Keratinocyte (primary cell): Measurements from ENCODE around the gene APOC1. TPM values are rescaled to one million over a fixed set of nuclear protein-coding genes. Genes with fewer than 3 reads are reported as not detected.

Experiments used
- DNase-seq: peaks from one replicate; pipeline ENCODE4 v3.0.0-alpha.2; 2011; ENCODE audit warnings: low read depth, missing footprints, low spot score
- FAIRE-seq: peaks from 2 replicates; lab custom pipeline; 2011; peaks lifted over from hg19 to GRCh38; lab: Jason Lieb, UNC
- H2AFZ ChIP-seq: 2 replicates; pipeline ENCODE4 v1.6.0; 2012; ENCODE audit warnings: low read length, control low read depth, inconsistent platforms; ENCODE audit not compliant: control insufficient read depth
- H3K27ac ChIP-seq: 2 replicates; pipeline ENCODE4 v1.5.1; 2011; ENCODE audit warnings: low read length; ENCODE audit not compliant: control insufficient read depth, insufficient read depth
- H3K27me3 ChIP-seq: 3 replicates; pipeline ENCODE4 v1.6.0; 2011; ENCODE audit warnings: low read length; ENCODE audit not compliant: control insufficient read depth, insufficient read depth; ENCODE audit errors: extremely low read depth
- H3K36me3 ChIP-seq, 2 experiments: 2 replicates in 1 of 2; 3 replicates in 1 of 2; pipeline ENCODE4 v1.5.1; 2011; ENCODE audit warnings: low read length in 2 of 2, mild to moderate bottlenecking in 1 of 2; ENCODE audit not compliant: control insufficient read depth in 2 of 2, insufficient read depth in 2 of 2; ENCODE audit errors: extremely low read depth in 1 of 2
- H3K4me1 ChIP-seq: 3 replicates; pipeline ENCODE4 v1.5.1; 2011; ENCODE audit warnings: low read length; ENCODE audit not compliant: control insufficient read depth, insufficient read depth; ENCODE audit errors: extremely low read depth
- H3K4me2 ChIP-seq: 3 replicates; pipeline ENCODE4 v1.6.0; 2011; ENCODE audit warnings: low read depth, low read length; ENCODE audit not compliant: control insufficient read depth, insufficient read depth; ENCODE audit errors: extremely low read depth
- H3K4me3 ChIP-seq, 3 experiments: fragments of 200-600 bp in 1 of 3; sonication (generic) in 1 of 3; 2 replicates in 2 of 3; 3 replicates in 1 of 3; pipeline ENCODE4 v1.5.1; 2011 to 2016; ENCODE audit warnings: low read length in 3 of 3, mild to moderate bottlenecking in 3 of 3, control low read depth in 2 of 3, inconsistent platforms in 1 of 3, low read depth in 1 of 3, mixed read lengths in 1 of 3, mixed run types in 1 of 3, moderate library complexity in 1 of 3; ENCODE audit not compliant: control insufficient read depth in 2 of 3, insufficient read depth in 2 of 3; ENCODE audit errors: extremely low read depth in 1 of 3
- H3K79me2 ChIP-seq: 2 replicates; pipeline ENCODE4 v1.6.0; 2012; ENCODE audit warnings: low read length; ENCODE audit not compliant: control insufficient read depth, insufficient read depth
- H3K9ac ChIP-seq: 3 replicates; pipeline ENCODE4 v1.6.0; 2011; ENCODE audit warnings: low read length; ENCODE audit not compliant: control insufficient read depth, insufficient read depth; ENCODE audit errors: extremely low read depth
- H3K9me1 ChIP-seq: 3 replicates; pipeline ENCODE4 v1.6.0; 2011; ENCODE audit warnings: low read length; ENCODE audit not compliant: control insufficient read depth, insufficient read depth; ENCODE audit errors: extremely low read depth
- H3K9me3 ChIP-seq: 2 replicates; pipeline ENCODE4 v1.5.1; 2012; ENCODE audit warnings: low read depth, low read length; ENCODE audit not compliant: control insufficient read depth
- H4K20me1 ChIP-seq: 3 replicates; pipeline ENCODE4 v1.6.0; 2011; ENCODE audit warnings: low read length; ENCODE audit not compliant: control insufficient read depth, insufficient read depth; ENCODE audit errors: extremely low read depth
- CTCF ChIP-seq, 3 experiments: IDR thresholded peaks in 1 of 3; conservative IDR thresholded peaks in 1 of 3; optimal IDR thresholded peaks in 1 of 3; 2 replicates in 2 of 3; 3 replicates in 1 of 3; pipeline versions ENCODE3 to v1.5.1; 2011; ENCODE audit warnings: low read length in 3 of 3, mild to moderate bottlenecking in 3 of 3, moderate library complexity in 2 of 3, control low read depth in 1 of 3, inconsistent platforms in 1 of 3; ENCODE audit not compliant: insufficient read depth in 2 of 3; ENCODE audit errors: extremely low read depth in 1 of 3
- EZH2 ChIP-seq: IDR thresholded peaks from one replicate; pipeline ENCODE4 v1.6.1; 2012; ENCODE audit warnings: inconsistent platforms, mild to moderate bottlenecking, low read length, moderate library complexity
- dilution Hi-C: fragments of 300-500 bp; cut with MboI; formaldehyde crosslinking; loops from one replicate; pipeline ENCODE4 v1.7.0; 2020; ENCODE audit warnings: low sequenced_read_pairs; ENCODE audit not compliant: extremely low pct_ligation_motif_present
- polyA plus RNA-seq, 5 experiments: library from polyadenylated mRNA; depleted of rRNA in 3 of 5; stranded (reverse) in 3 of 5; stranded (forward) in 1 of 5; unstranded in 1 of 5; fragments of >200 nt; gene quantifications; 1 replicate in 1 of 5; 2 replicates in 3 of 5; 3 replicates in 1 of 5; pipeline versions ENCODE4 v1.2.1 to v1.2.3, GENCODE V29; 2011 to 2012; ENCODE audit warnings: missing spikeins in 2 of 5, low read depth in 1 of 5, low replicate concordance in 1 of 5

Gene APOC1
- polyA plus RNA-seq, 1 donor (not counting 4 experiments of a cell fraction or from before 2014, with no cell fraction given) = 0.79 TPM

- no peak overlapping the region for H2AFZ ChIP-seq
- DNase-seq (no peak), FAIRE-seq (no peak)
- H3K4me2 ChIP-seq = no peak overlapping the region
- TF ChIP-seq EZH2 (no peak), CTCF (optimal IDR thresholded peaks at IDR 0.05 in 1 of 3, IDR thresholded peaks at IDR 0.05 in 1 of 3, conservative IDR thresholded peaks at IDR 0.05 in 1 of 3; ENCODE audit: extremely low read depth in 1 of 3, insufficient read depth in 2 of 3, low read length in 3 of 3) (no peak)
- dilution Hi-C loops = no loop called here
- H3K27me3 ChIP-seq = no peaks in the 10 kb centered on the region
- no peaks in the 10 kb centered on the region for H3K9me3 ChIP-seq
- H3K4me1 ChIP-seq = peaks cover 7% of the 10 kb centered on the region
- no peak overlapping the region for H3K9ac ChIP-seq
- H3K4me3 ChIP-seq = no peak overlapping the region
- no peaks in the 10 kb centered on the region for H3K79me2 ChIP-seq
- no peak overlapping the region for H3K27ac ChIP-seq
- peaks cover 22 to 34% of the 10 kb centered on the region in 2 experiments for H3K36me3 ChIP-seq
- no peaks in the 10 kb centered on the region for H3K9me1 ChIP-seq
- no peaks in the 10 kb centered on the region for H4K20me1 ChIP-seq
Measured at GRCh38 chr19:44878120-44878865, 36.1 kb upstream of the APOC1 start.

- Histone ChIP-seq H3K27ac (no peak overlapping the region), H3K4me2 (no peak overlapping the region), H3K4me3 (no peak overlapping the region), H3K9me1 (no peaks in the 10 kb centered on the region), H2AFZ (no peak overlapping the region), H4K20me1 (no peaks in the 10 kb centered on the region), H3K9me3 (no peaks in the 10 kb centered on the region), H3K9ac (no peak overlapping the region), H3K4me1 (peaks cover 7% of the 10 kb centered on the region), H3K79me2 (no peaks in the 10 kb centered on the region), H3K27me3 (no peaks in the 10 kb centered on the region), H3K36me3 (peaks cover 19 to 31% of the 10 kb centered on the region in 2 experiments)
- dilution Hi-C loops = no loop called here
- FAIRE-seq (no peak), DNase-seq (no peak)
- TF ChIP-seq CTCF (optimal IDR thresholded peaks at IDR 0.05 in 1 of 3, IDR thresholded peaks at IDR 0.05 in 1 of 3, conservative IDR thresholded peaks at IDR 0.05 in 1 of 3; ENCODE audit: extremely low read depth in 1 of 3, insufficient read depth in 2 of 3, low read length in 3 of 3) (no peak), EZH2 (no peak)
Measured at GRCh38 chr19:44879309-44880065, 34.9 kb upstream of the APOC1 start.
